Stimulated activated CD8-positive, alpha-beta memory T cell treated with anti-CD3 and anti-CD28 coated beads, Interleukin-7, amount 100 ng/mL, for 24 hours (primary cell): ENCODE results near the gene TH.

Source experiments
- DNase-seq: peaks from one replicate; pipeline ENCODE4 v3.0.0-alpha.2; 2020; ENCODE audit warnings: low read depth

TH gene

GRCh38 chr11:2142300-2142759, 29.3 kb downstream of the TH start:
- DNase-seq, result no peak

DNA sequence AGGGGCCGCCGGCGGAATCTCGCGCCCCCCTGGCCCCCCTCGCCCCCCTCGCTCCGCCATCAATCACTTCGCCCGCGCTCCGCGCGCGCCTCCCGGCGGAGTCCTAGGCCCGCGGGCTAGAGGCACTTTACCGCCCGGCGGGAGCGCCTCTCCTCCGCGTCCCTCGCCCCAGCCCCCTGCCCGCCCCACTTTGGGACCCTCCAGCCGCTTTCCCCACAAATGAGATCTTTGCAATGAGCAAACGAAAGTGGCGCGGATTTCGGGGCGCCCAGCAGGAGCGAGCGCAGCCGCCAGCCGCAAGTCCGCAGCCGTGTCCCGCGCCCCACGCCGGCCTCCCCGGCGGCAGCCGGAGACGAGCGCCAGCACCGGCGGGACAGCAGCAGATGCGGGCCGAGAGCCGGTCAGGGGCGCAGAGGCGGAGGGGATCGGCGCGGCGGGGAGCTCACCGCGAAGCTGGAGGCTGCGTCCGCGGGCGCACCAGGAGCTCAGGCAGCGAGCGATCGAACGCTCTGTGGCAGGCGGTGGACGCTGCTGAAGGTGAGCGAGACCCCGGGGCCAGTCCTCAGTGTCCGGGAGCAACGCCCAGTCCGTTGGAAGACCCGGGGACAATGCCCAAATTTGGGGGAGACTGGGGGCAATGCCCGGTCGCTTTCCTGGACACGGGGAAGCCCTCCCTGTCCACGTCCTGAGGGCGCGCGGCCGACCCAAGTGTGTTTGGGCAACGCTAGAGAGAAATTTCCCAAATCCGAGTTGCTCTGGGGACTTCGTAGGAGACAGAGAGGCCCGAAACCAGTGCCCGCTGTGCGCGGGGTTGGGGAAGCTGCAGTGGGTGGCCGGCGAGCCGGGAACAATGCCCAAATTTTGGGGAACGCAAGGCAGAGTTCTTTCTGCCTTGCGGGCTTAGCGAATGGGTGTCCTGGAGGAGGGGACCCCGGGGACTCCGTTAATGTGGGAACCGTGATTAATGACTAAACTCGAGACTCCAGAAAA, 30.9 kb downstream of the TH start:
- no peak for DNase-seq

DNA sequence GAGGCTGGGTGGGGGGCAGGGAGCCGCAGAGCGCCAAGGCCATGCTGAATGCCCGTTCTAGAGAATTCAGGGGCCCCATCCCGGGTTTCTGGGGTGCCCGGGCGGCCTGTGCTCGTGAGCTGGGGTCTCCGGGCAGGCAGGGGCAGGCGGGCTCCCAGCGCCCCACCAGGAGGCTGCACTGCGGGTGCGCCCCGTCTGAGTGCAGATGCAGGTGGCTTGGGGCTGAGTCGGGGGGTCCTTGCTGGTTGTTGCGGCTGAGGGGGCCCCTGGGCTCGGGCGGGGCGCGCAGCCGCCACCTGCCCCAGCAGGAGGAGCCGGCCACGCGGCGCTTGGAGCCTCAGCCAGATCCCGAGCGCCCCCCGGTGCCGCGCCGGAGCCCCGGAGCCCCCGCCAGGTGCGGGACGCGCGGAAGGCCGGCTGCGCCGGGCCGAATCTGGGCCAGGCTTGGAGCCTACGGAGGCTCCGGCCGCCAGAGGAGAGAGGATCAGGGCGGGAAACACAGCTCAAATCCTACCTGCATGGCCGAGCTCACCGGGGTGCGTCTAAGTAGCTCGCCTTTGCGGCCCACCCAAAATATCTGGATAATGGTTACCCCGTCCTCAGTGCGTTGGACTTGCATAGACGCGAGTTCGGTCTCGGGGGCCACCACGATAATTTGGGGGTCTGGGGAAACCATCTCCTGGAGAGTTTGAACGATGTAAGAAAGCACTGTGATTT, 31.8 kb downstream of the TH start:
- no peak for DNase-seq

- DNase-seq, result no peak
Measured at GRCh38 chr11:2139123-2139521, 32.5 kb downstream of the TH start, which contains the start of gene IGF2. Gene IGF2, minus strand, starts transcription at chr11:2139389. Its CDS starts 3,866 bp downstream, at chr11:2135523.

DNA sequence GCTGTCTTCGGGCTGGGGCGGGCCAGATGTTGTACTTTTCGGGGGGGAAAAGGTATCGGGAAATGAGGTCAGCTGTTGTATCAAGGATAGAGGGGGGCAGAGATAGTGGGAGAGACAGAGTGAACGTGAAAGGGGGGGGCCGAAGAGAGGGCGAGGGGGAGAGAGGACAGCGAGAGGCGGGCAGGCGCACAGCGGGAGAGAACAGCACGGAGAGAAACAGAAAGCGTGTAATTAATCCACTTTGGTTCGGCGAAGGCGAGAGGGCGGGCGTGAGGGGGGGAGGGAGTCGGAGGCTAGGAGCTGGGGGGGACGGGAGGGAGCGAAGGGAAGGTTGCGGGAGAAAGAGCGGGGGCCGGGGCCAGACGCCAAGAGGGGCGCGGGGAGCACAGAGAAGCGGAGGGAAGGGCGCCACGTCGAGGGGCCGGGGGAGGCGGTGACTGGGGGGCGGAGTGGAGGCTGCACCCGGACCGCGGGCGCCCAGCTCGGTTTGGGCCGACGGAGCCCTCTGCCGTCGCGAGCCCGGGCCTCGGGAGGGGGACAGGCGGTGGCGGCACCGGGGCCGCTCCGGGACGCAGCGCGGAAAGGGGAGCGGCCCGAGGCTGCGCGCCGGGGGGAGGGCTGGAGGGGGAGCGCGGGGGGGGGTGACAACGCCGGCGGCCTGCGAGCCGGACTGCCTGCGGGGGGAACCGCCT, 33.0 kb downstream of the TH start:
- DNase-seq, result no peak

GRCh38 chr11:2138068-2138430, 33.6 kb downstream of the TH start:
- DNase-seq, result no peak

DNA sequence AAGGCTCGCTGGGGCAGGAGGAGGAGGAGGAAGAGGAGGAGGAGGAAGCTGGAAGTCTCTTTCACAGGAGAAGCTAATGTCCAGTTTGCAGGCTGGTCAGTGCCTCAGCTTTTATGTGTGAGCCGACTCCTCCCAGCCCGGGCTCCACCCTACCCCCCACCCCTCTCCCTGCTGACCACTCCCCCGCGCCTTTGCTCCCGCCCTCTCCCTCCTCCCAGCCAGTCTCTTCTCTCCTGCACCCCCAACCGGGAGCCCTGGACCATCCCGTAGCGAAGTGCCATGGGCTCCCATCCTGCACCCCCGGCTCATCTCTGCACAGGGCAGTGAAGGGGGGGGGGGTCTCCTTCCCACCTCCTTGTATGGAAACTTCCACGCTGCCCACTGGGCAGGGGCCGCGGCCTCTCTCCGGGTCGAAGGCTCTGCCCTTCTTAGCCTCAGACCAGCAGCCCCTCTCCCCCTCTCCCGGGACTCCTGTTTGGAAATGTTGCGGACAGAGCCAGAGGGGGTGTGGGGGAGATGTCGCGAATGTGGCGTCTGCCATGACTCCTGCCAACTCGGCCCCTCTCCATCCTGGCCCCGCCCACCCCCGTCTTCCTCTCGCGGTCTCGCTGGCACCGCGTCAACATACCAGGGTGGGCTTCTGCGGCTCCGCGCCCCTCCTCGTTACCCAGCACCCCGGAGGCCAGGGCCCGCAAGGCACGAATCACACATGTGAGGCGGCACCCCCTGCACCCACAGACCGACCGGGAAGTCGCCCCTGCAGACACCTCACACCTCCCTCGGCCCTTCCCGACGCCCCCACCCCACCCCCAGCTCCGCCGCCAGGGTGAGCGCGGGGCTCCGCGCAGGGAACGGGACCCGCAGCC, 34.2 kb downstream of the TH start:
- DNase-seq, result no peak

- no peak for DNase-seq
Measured at GRCh38 chr11:2136952-2137201, 34.7 kb downstream of the TH start.

DNA sequence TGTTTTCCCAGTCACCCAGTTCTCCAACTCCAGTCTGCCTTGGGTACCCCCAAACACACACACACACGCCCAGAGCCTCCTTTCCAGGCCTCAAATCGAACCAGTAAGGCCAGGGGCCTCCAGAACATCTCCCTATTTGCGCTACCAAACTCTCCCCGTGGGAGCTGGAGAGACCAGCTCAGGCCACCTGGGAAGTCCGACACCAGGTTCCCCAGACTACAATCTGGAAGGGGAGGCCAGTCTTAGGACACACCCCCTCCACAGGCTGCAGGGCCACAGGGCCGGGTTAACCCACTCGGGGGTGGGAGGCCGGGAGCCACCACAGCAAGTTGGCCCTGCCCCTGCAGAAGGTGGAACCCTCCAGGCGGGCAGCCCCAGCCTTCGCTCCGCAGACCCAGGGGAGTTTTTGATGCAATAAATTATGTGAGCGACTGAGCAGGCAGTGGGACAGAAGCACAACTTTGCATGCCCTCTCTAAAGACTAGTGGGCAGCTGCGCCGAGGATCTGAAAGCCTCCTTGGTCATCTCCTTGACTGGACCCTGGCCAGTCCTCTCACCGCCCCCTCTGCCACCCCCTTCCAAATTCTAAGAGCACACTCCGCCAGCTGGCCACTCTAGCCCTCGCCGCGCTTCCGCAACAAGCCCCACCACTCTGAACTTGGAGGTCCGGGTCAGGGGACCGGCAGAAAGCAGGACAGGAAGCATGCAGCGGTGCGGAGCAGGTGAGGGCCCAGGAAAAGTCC, 35.2 kb downstream of the TH start:
- no peak for DNase-seq

DNA sequence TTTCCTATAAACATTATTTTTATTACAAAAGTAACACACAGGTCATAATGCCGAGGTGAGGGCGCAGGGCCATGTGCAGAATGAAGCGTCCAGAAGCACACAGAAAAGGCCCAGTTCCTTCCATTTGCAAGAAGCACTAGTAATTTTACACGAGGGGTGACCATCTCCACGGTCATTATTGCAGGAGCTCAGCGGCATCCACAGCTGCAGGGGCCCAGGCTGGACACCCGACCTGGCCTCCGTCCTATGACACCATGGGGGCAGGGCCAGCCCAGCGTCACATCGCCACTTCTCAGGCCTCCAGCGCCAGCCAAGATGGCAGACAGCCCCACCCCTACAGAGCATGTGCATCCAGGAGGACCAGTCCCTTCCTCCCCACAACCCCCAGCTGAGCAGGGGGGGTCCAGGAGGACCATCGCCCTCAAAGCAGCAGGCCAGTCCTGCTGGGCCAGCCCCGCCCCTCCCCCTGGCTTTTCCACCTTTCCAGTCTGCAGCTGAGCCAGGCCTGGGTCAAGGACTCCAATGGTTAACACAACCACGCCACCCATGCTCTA, 35.9 kb downstream of the TH start:
- no peak for DNase-seq

- DNase-seq, result no peak
Measured at GRCh38 chr11:2135018-2135569, 36.5 kb downstream of the TH start.

DNA sequence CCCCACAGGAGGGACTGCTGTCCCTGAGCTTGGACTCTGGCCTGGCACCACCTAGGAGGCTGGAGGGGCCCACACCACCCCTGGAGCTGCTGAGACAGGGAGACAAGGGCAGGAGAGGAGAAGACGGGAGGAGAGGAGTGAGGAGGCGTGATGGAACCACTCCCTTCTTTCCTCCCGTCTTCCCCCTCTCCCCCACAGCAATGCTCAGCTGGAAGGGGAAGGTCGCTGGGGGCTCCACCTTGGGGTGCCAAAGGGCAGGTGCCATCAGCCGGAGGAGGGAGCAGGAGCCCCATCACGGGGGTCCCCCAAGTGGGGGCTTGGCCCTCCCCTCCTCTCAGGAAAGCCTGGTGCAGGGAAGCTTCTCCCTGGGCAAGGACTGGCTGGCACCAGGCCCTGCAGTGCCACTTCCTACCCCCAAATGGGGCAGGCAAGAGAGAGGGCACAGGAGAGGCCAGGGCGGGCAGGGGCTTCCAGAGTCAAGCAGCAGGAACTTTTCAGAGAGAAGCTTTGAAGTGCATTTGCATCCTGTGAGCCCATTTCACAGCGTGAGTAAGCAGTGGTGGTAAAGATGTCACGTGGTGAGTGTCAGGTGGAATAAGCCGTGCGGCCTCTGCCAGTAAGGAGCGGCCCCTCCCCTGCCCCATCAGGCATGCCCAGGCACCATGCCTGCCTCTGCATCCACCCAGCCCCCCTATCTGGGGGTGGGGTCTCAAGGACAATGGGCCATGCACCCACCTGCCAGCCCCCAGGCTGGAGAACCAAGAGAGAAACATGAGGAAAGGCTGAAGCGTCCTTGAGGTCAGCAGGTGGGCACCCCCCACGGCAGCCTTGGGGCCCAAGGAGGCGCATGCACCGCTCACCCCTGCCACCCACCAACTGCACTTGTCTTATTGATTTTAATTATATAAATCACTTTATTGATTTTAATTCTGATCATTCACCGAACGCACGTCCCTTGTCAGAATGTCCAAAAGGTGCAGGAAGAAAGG, 37.3 kb downstream of the TH start:
- no peak for DNase-seq

- DNase-seq, result no peak
Measured at GRCh38 chr11:2133241-2134021, 38.2 kb downstream of the TH start.

DNA sequence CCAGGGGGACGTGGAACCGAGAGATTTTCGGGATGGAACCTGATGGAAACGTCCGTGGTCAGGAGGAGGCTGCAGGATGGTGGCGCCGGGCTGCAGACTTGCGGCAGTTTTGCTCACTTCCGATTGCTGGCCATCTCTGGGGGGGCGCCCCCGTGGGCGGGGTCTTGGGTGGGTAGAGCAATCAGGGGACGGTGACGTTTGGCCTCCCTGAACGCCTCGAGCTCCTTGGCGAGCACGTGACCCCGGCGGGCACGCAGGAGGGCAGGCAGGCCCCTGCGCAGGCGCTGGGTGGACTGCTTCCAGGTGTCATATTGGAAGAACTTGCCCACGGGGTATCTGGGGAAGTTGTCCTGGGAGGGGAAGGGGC, 38.8 kb downstream of the TH start:
- no peak for DNase-seq

DNA sequence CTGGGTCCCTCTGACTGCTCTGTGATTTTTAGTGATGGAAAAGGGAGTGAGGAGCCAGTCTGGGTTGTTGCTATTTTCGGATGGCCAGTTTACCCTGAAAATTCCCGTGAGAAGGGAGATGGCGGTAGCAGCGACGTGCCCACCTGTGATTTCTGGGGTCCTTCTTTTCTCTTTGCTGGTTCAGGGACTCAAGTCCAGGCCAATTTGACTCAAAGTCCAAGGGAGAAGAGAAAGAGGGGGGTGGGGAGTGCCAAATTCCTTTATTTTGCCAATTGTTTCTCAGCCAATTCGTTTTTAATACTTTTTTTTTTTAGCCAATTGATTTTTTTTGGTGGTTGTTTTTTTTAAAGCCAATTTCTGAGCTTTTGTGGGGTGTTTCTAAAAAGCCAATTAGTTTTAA, 39.4 kb downstream of the TH start:
- DNase-seq, result no peak

DNA sequence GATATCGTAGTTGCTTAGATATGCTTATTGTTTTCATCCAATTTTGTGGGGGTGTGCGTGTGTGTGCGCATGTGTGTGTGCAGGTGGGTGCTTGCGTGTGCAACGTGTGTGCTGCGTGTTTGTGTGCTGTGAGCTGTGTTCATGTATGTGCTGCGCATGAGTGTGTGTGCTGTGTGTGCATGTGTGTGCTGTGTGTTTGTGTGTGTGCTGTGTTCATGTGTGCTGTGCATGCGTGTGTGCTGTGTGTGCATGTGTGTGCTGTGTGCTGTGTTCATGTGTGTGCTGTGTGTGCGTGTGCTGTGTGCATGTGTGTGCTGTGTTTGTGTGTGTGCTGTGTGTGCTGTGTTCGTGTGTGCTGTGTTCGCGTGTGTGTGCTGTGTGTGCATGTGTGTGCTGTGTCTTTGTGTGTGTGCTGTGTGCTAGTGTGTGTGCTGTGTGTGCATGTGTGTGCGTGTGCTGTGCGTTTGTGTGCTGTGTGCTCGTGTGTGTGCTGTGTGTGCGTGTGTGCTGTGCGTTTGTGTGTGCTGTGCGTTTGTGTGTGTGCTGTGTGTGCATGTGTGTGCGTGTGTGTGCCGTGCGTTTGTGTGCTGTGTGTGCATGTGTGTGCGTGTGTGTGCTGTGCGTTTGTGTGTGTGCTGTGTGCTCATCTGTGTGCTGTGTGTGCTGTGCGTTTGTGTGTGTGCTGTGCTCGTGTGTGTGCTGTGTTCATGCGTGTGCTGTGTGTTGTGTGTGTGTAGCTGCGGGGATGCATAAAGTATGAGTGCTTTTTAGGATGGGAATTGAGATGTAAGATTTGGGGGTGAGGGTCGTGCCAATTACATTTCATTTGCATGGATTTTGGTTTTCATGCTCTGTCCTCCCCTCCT, 40.0 kb downstream of the TH start:
- DNase-seq, result no peak

DNA sequence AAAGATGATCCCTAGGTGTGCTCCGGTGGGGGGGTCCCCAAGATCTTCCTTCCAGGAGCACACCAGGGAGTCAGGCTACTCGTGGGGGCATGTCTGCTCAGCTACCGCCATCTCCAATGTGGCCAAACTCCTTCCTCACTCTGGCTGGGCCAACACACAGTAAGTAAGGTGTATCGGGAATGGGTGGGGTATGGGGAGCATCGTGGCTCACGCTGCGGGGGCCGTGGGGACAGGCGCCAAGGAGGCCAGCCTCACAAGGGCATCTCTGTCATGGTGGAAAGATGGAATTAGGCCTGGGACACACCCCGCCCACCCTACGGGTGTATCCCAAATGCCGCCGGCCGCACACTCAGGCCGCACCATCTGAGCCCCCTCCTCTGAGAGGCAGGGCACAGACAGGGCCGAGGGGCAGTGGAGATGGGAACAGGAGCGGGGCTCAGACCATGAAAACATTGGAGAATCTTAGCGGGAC, 40.7 kb downstream of the TH start:
- DNase-seq, result no peak
